GM13976 (cell line): ENCODE measurements around the gene OCIAD2.

Experiments used
- DNase-seq: peaks from one replicate; pipeline ENCODE4 v3.0.0; 2012; ENCODE audit warnings: low spot score
- in situ Hi-C: fragments of 300-500 bp; cut with MboI; formaldehyde crosslinking; loops from one replicate; pipeline ENCODE4 v1.12.0; 2022; ENCODE audit warnings: low sequenced_read_pairs, mixed read lengths, inconsistent platforms; ENCODE audit not compliant: unreplicated experiment
- TF ChIP-seq, protein P1 (sequence below): IDR thresholded peaks from 2 replicates; pipeline ENCODE4 v1.5.1; 2012; ENCODE audit warnings: borderline replicate concordance, mild to moderate bottlenecking; ENCODE audit not compliant: insufficient read depth; ENCODE audit errors: extremely low read depth, missing control alignments, control extremely low read depth

The OCIAD2 gene

DNA sequence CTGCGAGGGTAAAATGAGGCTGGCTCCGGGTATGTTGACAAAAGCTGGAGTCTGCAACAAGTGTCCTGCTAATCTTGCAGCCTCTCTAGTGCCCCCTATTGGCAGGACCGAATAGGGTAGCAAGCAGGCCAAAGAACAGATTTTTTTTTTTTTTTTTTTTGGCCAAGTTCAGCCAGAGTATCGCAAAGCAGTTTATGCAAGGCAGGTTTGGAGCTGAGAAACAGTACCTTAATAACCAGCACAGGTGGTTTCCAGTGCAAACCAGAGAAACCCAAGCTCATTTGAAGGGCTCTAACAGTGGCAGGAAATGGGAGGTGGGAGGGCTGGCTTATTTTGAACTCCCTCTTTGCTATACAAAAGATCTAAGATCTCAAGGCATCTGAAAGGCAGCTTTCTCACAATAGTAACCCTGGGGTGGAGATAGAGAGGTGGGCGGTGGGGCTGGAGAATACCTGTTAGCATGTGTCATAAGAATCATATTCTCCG lies 38.2 kb upstream of the OCIAD2 start:
- no peak for DNase-seq
- TF ChIP-seq, protein P1, sequence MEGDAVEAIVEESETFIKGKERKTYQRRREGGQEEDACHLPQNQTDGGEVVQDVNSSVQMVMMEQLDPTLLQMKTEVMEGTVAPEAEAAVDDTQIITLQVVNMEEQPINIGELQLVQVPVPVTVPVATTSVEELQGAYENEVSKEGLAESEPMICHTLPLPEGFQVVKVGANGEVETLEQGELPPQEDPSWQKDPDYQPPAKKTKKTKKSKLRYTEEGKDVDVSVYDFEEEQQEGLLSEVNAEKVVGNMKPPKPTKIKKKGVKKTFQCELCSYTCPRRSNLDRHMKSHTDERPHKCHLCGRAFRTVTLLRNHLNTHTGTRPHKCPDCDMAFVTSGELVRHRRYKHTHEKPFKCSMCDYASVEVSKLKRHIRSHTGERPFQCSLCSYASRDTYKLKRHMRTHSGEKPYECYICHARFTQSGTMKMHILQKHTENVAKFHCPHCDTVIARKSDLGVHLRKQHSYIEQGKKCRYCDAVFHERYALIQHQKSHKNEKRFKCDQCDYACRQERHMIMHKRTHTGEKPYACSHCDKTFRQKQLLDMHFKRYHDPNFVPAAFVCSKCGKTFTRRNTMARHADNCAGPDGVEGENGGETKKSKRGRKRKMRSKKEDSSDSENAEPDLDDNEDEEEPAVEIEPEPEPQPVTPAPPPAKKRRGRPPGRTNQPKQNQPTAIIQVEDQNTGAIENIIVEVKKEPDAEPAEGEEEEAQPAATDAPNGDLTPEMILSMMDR, result peak; percentile 40
- in situ Hi-C loops, result no loop called here

- DNase-seq, result no peak
- TF ChIP-seq, protein P1, result no peak
- in situ Hi-C loops, result no loop called here
Observed at GRCh38 chr4:48944252-48944651, 37.7 kb upstream of the OCIAD2 start.

DNA sequence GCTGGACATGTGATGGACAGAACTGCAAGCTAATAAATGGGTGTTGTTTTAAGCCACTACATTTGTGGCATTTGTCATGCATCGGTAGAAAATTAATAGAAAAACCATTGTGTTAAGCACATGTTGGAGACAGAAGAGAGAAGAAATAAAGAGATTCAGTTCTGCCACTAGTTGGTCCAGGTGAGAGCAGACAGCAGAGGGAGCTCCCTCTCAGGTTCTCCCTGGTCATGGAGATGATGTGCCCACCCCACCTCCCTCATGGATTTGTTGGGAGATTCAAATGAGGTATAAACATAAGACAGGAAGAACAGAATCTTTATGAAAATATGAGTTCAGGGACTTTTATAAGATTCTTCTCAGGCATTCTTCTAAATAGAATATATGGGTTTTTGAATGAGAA lies 36.8 kb upstream of the OCIAD2 start:
- TF ChIP-seq, protein P1, result no peak
- in situ Hi-C loops, result no loop called here
- DNase-seq, result no peak

DNA sequence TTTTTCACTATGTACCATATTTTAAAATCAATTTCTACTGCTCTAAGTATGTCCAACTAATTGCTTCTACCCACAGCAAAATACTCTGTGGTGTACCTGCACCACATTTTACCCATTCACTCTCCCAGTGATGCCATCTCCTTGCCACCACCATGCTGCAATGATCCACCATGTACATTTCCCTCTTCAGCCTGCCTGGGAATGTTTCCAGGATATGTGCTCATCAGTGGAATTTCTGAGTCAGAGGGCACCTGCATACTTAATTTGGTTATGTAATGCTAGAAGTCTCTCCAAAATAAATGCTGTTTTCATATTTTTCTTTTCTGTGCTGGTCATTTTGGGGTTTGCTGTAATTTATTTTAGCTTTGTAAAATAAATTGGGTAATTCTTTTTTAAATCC lies 33.2 kb upstream of the OCIAD2 start:
- no peak for DNase-seq
- in situ Hi-C loops, result no loop called here
- TF ChIP-seq, protein P1, result no peak

DNA sequence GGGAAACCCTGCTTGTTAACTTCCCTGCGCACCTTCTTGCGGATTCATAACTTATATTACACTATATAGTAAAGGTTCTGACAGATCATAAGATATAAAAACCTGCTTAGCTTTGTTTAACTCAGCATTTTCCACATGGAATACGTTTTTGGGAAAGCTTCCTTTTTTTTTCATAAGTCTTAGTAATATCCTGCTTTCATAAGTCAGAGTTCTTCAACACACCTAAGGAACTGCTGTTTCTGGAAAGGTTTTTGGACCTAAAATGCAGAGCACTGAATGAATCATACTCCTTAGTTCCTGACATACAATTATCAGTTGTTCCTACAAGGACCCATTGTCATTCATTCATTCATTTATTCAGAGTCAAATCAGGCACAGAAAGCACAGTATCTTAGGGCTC lies 32.3 kb upstream of the OCIAD2 start:
- no peak for DNase-seq
- TF ChIP-seq, protein P1, result no peak
- in situ Hi-C loops, result no loop called here

DNA sequence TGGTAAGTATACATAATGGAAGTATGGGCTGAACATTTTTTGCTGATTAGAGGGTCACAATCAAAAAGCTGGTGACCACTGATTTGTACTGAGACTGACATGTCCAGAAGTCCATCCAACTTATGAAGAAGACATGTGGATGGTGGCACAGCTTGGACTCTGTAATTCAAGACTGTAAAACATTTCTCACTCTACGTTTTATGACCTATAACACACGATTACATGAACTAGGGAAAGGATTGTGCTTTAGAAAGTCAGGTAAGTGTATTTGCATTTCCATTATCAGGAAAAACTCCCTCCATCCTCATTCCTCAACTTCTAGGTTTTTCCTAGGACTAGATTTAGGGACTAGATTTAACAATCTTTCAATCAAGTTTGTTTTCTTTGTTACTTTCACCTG lies 30.5 kb upstream of the OCIAD2 start:
- no peak for DNase-seq
- in situ Hi-C loops, result no loop called here
- TF ChIP-seq, protein P1, result no peak

GRCh38 chr4:48931459-48931858 lies 24.9 kb upstream of the OCIAD2 start:
- in situ Hi-C loops, result no loop called here
- no peak for DNase-seq
- TF ChIP-seq, protein P1, result no peak
